Right lung (tissue), 5 donors: ENCODE results near the gene ROBO2. TPM values are rescaled to one million over a fixed set of nuclear protein-coding genes. Genes with fewer than 3 reads are reported as not detected.

ENCODE experiments used
- DNase-seq, 2 donors: peaks; one replicate each; pipeline ENCODE4 v3.0.0-alpha.2; 2013
- polyA plus RNA-seq, 5 donors: library from polyadenylated mRNA; unstranded; fragments of 120-200 nt; gene quantifications; one replicate each; pipeline versions ENCODE4 v1.2.1 to v1.2.3, GENCODE V29; 2013; ENCODE audit warnings: inconsistent platforms in 1 of 5, low replicate concordance in 1 of 5; ENCODE audit not compliant: insufficient read length in 5 of 5, insufficient read depth in 1 of 5

ROBO2 gene
- polyA plus RNA-seq, 5 donors = 31.9 to 66.1 (median 59.9) TPM

- DNase-seq = no peak
These were observed 428.7 kb downstream of the ROBO2 start for GRCh38 chr3:77468626-77469020.

GRCh38 chr3:77475507-77475906 is 435.6 kb downstream of the ROBO2 start:
- DNase-seq = no peak

- no peak for DNase-seq
These were observed 439.1 kb downstream of the ROBO2 start for GRCh38 chr3:77479021-77479420.

GRCh38 chr3:77489216-77489615 is 449.3 kb downstream of the ROBO2 start:
- DNase-seq = no peak

GRCh38 chr3:77491961-77492360 is 452.1 kb downstream of the ROBO2 start:
- DNase-seq = no peak

- no peak for DNase-seq
These were observed 460.8 kb downstream of the ROBO2 start for GRCh38 chr3:77500721-77501120.

- no peak for DNase-seq
These were observed 466.5 kb downstream of the ROBO2 start for GRCh38 chr3:77506384-77506783.

GRCh38 chr3:77513542-77513941 is 473.6 kb downstream of the ROBO2 start:
- no peak for DNase-seq

- no peak for DNase-seq
These were observed 474.9 kb downstream of the ROBO2 start for GRCh38 chr3:77514766-77515165.

GRCh38 chr3:77524463-77524862 is 484.6 kb downstream of the ROBO2 start:
- DNase-seq = peak; percentile 40 to 47

- DNase-seq = peak; percentile 69 to 73
These were observed 485.2 kb downstream of the ROBO2 start for GRCh38 chr3:77524946-77525682.

- DNase-seq = no peak
These were observed 486.7 kb downstream of the ROBO2 start for GRCh38 chr3:77526573-77527113.

- DNase-seq = no peak
These were observed 489.6 kb downstream of the ROBO2 start for GRCh38 chr3:77529522-77529921.

- no peak for DNase-seq
These were observed 491.0 kb downstream of the ROBO2 start for GRCh38 chr3:77530870-77531269.

- DNase-seq = no peak
These were observed 495.2 kb downstream of the ROBO2 start for GRCh38 chr3:77535116-77535515.

GRCh38 chr3:77536038-77536775 is 496.3 kb downstream of the ROBO2 start:
- DNase-seq = no peak

GRCh38 chr3:77539014-77539413 is 499.1 kb downstream of the ROBO2 start:
- DNase-seq = no peak

- DNase-seq = no peak
These were observed 499.8 kb downstream of the ROBO2 start for GRCh38 chr3:77539677-77540076.

GRCh38 chr3:77541203-77541922 is 501.5 kb downstream of the ROBO2 start:
- peak; percentile 83 for DNase-seq

- DNase-seq = no peak
These were observed 506.3 kb downstream of the ROBO2 start for GRCh38 chr3:77546246-77546645.

GRCh38 chr3:77549034-77549433 is 509.1 kb downstream of the ROBO2 start:
- DNase-seq = no peak

- DNase-seq = no peak
These were observed 513.3 kb downstream of the ROBO2 start for GRCh38 chr3:77553240-77553639.
